NT2/D1 (cell line): Measurements from ENCODE around the gene INKA1.
A peak's percentile ranks its signal among the peaks of the same experiment; 100 is the strongest.
"Not testable (repeated sequence)": the region's sequence is repeated elsewhere in the genome, so short reads cannot be mapped to it uniquely, and the experiment has no call there.

Source experiments
- DNase-seq: peaks from one replicate; pipeline ENCODE4 v3.0.0-alpha.2; 2011; ENCODE audit warnings: low read depth, low spot score
- H3K27me3 ChIP-seq: 2 replicates; pipeline ENCODE4 v1.6.0; 2011; ENCODE audit warnings: mild to moderate bottlenecking; ENCODE audit not compliant: insufficient read length, insufficient read depth
- H3K36me3 ChIP-seq: 2 replicates; pipeline ENCODE4 v1.6.1; 2011; ENCODE audit warnings: mild to moderate bottlenecking, low read length, mixed read lengths; ENCODE audit not compliant: insufficient read depth, insufficient read length
- H3K4me1 ChIP-seq: 2 replicates; pipeline ENCODE4 v1.5.1; 2011; ENCODE audit not compliant: insufficient read depth, insufficient read length
- H3K4me3 ChIP-seq: 2 replicates; pipeline ENCODE4 v1.5.1; 2011; ENCODE audit warnings: low read depth; ENCODE audit not compliant: insufficient read length
- H3K9ac ChIP-seq: 2 replicates; pipeline ENCODE4 v1.6.0; 2011; ENCODE audit warnings: low read depth; ENCODE audit not compliant: insufficient read length
- H3K9me3 ChIP-seq: 2 replicates; pipeline ENCODE4 v1.5.1; 2011; ENCODE audit warnings: mild to moderate bottlenecking, low read length; ENCODE audit not compliant: insufficient read depth
- SUZ12 ChIP-seq: IDR thresholded peaks from 2 replicates; pipeline ENCODE4 v1.6.1; 2011; ENCODE audit not compliant: insufficient read length, insufficient read depth; ENCODE audit errors: extremely low read depth
- YY1 ChIP-seq: IDR thresholded peaks from 2 replicates; pipeline ENCODE4 v1.6.1; 2011; ENCODE audit not compliant: insufficient read length, insufficient read depth
- ZNF274 ChIP-seq: IDR thresholded peaks from 2 replicates; pipeline ENCODE4 v1.6.1; 2011; ENCODE audit warnings: mild to moderate bottlenecking, low read depth, low read length

The INKA1 gene

DNA sequence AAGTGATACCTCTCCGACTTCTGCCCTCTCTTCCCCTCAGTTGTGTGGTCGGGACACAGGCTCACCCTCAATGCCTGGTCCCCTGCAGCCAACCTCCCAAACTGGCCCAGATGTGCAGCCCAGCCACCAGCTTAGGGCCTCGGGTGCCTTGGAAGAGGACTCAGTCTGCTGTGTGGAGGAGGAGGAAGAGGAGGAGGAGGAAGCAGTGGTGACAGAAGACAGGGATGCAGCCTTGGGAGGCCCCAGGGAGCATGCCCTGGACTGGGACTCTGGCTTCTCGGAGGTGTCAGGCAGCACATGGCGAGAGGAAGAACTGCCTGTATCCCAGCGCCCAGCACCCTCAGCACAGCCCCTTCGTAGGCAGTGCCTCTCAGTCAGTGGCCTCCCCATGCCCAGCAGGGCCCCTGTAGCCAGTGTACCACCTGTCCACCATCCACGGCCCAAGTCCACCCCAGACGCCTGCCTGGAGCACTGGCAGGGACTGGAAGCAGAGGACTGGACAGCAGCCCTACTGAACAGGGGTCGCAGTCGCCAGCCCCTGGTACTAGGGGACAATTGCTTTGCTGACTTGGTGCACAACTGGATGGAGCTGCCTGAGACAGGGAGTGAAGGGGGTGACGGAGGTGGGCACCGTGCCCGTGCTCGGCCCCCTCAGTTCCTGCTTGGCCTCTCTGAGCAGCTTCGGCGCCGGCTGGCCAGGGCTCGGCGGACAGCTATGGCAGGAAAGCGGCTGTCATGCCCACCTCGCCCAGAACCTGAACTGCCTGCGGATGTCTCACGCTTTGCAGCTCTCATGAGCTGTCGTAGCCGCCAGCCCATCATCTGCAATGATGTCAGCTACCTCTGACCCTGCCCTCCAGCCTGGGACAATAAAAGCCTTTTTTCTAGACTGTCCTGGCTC lies 1.3 kb downstream of the INKA1 start:
- peaks cover 43% of the 10 kb centered on the region for H3K27me3 ChIP-seq
- no peaks in the 10 kb centered on the region for H3K9me3 ChIP-seq
- no peak for DNase-seq
- TF ChIP-seq ZNF274, result no peak
- no peak for TF ChIP-seq SUZ12
- no peak for TF ChIP-seq YY1
- H3K4me1 ChIP-seq, result peaks cover 26% of the 10 kb centered on the region
- H3K36me3 ChIP-seq, result no peaks in the 10 kb centered on the region
- H3K4me3 ChIP-seq, result no peak overlapping the region
- peak overlapping the region; percentile 71 for H3K9ac ChIP-seq

DNA sequence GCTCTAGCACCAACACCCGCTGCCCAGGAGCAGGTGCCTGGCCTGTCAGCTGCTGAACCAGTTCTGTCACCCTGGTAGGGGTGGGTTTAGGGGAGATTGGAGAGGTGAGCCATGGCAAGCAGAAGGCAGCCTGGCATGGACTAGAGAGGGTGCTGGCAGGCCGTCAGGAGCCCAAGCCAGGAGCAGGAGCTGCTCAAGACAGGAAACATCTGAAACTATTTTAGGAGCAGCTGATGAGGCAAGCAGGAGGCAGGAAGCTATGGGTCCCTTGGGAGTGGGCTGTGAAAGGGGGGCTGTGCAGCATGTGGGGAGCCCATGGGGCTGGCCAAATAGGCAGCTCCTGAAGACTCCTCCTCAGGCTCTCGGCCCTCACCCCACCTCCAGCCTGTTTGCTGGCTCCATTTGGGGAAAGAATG lies 2.3 kb downstream of the INKA1 start:
- H3K36me3 ChIP-seq, result no peaks in the 10 kb centered on the region
- H3K9ac ChIP-seq, result peak overlapping the region; percentile 6
- TF ChIP-seq YY1 (no peak), SUZ12 (no peak), ZNF274 (no peak)
- H3K4me3 ChIP-seq, result no peak overlapping the region
- no peak for DNase-seq
- no peaks in the 10 kb centered on the region for H3K9me3 ChIP-seq
- H3K27me3 ChIP-seq, result peaks cover 41% of the 10 kb centered on the region
- peaks cover 26% of the 10 kb centered on the region for H3K4me1 ChIP-seq

DNA sequence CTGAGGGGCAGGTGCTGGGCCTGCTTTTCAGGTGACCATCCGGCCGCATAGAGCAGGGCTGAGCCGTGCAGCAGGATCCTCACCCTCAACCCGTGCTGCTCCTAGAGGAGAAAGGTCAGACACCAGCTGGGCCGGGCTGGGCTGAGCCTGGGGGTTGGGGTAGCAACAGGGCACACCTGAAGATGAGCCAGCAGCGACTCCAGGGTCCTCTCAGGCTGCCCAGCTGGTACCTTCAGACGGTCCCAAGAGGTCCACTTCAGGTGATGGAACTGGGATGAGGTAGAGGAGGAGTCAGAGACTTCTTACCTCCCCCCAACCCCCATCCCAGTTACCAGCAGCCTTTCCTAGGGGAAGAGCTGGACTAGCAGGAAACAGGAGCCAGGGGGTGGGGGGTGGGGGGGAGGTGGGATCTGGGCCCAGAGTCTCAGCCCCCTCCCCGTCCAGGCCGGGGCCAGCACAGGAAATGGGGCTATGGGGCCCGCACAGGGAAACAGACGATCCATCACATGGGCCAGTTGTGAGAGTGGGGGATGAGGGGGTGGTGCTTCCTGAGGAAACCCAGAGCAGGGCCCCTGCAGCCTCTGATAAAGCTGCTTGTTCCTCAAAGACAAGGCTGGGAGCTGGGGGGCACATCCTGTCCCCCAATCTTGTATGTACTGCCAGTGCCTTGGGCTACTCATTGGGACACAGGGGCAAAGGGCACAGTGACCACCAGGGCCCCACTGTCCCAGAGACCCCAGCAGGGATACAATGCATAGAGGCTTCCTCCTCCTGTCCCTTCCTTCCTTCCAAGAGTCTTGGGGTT lies 3.0 kb downstream of the INKA1 start:
- no peak for TF ChIP-seq ZNF274
- TF ChIP-seq YY1, result no peak
- no peak for TF ChIP-seq SUZ12
- no peak for DNase-seq
- Histone ChIP-seq H3K9me3 (no peaks in the 10 kb centered on the region), H3K4me1 (peaks cover 26% of the 10 kb centered on the region), H3K36me3 (no peaks in the 10 kb centered on the region), H3K4me3 (no peak overlapping the region), H3K27me3 (peaks cover 34% of the 10 kb centered on the region), H3K9ac (no peak overlapping the region)

DNA sequence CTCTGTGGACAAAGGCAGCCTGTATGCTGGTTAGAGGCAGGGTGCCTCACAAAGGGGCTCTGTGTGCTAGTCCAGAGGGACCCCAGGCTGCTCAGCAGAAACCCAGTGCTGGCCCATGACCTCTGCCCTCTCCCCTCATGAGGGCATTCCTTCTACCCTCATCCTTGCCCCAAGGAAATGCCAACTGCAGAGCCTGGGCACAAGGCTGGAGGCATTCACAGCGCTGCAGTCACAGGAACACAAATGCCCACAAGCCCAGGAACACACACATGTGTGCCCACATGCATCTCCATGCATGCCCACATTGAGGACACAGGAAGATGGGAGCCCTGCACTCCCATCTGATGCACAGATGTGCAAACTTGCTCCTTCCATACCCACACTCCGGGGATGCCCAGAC lies 3.8 kb downstream of the INKA1 start:
- no peak overlapping the region for H3K4me3 ChIP-seq
- TF ChIP-seq ZNF274 (no peak), YY1 (no peak), SUZ12 (no peak)
- H3K4me1 ChIP-seq, result peaks cover 26% of the 10 kb centered on the region
- no peaks in the 10 kb centered on the region for H3K9me3 ChIP-seq
- no peaks in the 10 kb centered on the region for H3K36me3 ChIP-seq
- no peak for DNase-seq
- no peak overlapping the region for H3K9ac ChIP-seq
- H3K27me3 ChIP-seq, result peaks cover 26% of the 10 kb centered on the region

DNA sequence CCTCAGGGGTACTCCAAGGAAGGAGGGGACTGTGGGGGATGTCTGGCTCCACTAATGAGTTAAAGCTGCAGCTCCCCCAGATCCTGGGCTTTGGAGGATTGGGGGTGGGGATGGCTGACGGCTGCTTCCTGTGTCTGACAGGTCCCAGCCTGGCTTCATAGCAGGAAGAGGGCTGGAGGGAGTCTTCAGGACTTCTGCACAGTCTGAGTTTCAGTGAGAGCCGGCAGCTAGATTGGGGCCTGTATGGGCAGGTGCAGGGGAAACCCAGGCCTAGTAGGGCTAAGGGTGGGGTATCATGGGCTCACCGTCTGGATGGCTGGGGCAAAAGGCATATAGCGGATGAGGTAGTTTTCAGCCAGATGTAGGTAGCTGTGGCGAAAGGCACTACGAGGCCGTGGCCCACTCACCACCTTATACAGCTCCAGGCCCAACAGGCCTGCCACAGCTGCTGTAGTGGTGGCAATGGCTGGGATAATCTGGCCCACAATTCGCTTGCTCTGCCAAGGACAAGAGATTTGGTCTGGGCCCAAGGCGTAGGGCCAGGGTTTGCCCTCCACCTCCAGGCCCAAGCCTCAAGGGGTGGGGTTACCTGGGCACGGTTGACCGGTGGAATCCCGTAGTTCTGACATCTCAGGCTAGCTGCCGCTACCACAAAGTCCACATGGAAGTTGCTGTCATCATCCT lies 4.5 kb downstream of the INKA1 start:
- Histone ChIP-seq H3K4me3 (no peak overlapping the region), H3K4me1 (peaks cover 26% of the 10 kb centered on the region), H3K9ac (no peak overlapping the region), H3K27me3 (peaks cover 25% of the 10 kb centered on the region), H3K36me3 (no peaks in the 10 kb centered on the region), H3K9me3 (no peaks in the 10 kb centered on the region)
- no peak for DNase-seq
- no peak for TF ChIP-seq SUZ12
- no peak for TF ChIP-seq ZNF274
- TF ChIP-seq YY1, result no peak

DNA sequence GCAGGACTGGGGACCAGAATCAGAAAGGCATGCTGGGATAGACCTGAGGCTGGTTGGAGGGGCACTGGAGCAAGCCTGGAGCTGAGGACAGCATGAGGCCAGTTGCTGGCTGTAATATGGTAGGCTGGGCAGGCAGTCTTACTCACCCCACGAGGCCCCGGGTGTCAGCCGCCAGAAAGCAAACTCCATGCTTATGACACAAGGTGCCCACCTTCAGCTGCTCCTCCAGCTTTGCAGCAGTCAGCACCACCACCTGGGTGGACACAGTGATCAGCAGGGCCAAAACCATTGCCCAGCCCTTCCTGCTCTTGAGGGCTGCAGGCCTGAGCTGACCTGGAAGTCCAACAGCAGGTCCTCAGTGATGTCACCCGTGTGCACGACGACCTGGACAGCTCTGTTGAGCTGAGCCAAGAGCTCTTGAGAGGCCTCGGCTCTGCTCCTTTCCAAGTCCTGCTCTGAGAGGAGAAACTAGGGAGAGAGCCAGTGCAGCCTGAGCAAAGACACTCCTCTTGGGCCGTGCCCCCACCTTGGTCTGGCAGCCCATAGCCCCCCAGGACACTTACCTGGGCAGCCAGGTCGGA lies 9.9 kb downstream of the INKA1 start:
- no peak for DNase-seq
- Histone ChIP-seq H3K4me1 (no peaks in the 10 kb centered on the region), H3K9me3 (no peaks in the 10 kb centered on the region), H3K36me3 (no peaks in the 10 kb centered on the region), H3K9ac (no peak overlapping the region), H3K27me3 (no peaks in the 10 kb centered on the region), H3K4me3 (no peak overlapping the region)
- no peak for TF ChIP-seq ZNF274
- no peak for TF ChIP-seq YY1
- TF ChIP-seq SUZ12, result no peak

DNA sequence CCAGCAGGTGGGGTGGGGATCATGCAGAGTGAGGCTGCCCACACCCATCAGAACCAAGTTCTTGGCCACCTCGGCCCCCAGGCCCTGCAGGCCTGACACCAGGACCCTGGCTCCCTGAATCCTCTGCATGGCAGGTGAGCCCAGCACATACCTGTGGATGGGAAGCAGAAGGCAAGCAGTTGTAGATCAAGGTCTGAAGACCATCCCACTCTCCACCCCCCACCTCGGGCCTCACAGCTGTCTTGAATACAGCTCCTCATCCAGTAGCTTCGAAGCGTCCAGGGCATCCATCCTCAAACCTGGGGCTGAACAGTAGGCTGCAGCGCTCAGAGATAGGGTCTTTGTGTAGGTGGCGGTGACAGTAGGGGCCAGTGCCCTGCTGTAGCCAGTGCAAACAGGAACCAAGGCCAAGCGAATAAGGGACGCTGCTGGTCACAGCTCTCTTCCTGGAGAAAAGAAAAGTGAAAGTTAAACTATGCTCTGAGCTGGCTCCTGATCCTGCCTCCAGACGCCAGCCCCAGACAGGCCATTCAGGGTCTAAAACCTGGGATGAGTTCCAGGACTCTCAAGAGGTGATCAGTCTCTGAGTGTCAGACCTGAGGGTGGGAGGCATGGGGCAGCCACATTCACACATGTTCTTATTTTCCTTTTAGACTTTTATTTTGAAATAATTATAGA lies 10.6 kb downstream of the INKA1 start, which contains the start of gene UBA7:
Gene UBA7, minus strand, starts transcription at position 457 of the 678 bp plus-strand sequence. Its CDS starts 166 bp downstream, at position 291.
- Histone ChIP-seq H3K9ac (no peak within 1 kb of the TSS), H3K36me3 (no peaks in the 10 kb centered on the region), H3K4me3 (no peak within 1 kb of the TSS), H3K9me3 (no peaks in the 10 kb centered on the region), H3K27me3 (no peaks in the 10 kb centered on the region), H3K4me1 (no peaks in the 10 kb centered on the region)
- TF ChIP-seq YY1 (no peak), ZNF274 (no peak), SUZ12 (no peak)
- DNase-seq, result no peak

DNA sequence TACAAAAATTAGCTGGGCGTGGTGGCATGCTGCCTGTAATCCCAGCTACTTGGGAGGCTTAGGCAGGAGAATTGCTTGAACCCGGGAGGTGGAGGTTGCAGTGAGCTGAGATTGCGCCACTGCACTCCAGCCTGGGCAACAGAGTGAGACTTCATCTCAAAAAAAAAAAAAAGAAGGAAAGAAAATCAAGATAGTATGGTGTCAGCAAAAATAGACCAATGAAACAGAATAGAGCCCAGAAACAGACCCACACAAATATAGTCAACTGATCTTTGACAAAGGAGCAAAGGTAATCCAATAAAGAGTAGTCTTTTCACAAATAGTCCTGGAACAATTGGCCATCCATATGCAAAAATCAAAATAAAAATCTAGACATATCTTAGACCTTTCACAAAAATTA lies 20.1 kb downstream of the INKA1 start:
- not testable (repeated sequence) for H3K9ac ChIP-seq, H3K9me3 ChIP-seq, H3K27me3 ChIP-seq, H3K4me3 ChIP-seq, H3K4me1 ChIP-seq, DNase-seq, H3K36me3 ChIP-seq
